HEK293 (cell line): Measurements from ENCODE around the gene AK3.
"Not testable (repeated sequence)": the region's sequence is repeated elsewhere in the genome, so short reads cannot be mapped to it uniquely, and the experiment has no call there.

Experiments used
- CTCF ChIA-PET: fragments of 350-600 bp; formaldehyde crosslinking; extraction: SDS; loops from one replicate; lab custom pipeline; 2021; ENCODE audit warnings: antibody characterized with exemption; lab: Yijun Ruan, JAX
- POLR2A ChIA-PET: fragments of 300-600 bp; formaldehyde crosslinking; extraction: SDS; loops from one replicate; lab custom pipeline; 2020; ENCODE audit warnings: antibody characterized with exemption, inconsistent platforms; lab: Yijun Ruan, JAX
- H3K27ac ChIP-seq: fragments of 200-500 bp; sonication (Bioruptor generic); 2 replicates; pipeline ENCODE4 v1.5.1; 2014; ENCODE audit warnings: low read depth, low read length, control low read depth, inconsistent platforms; ENCODE audit errors: extremely low read depth
- H3K36me3 ChIP-seq, 2 experiments: fragments of 200-500 bp in 1 of 2; sonication (Bioruptor generic) in 1 of 2; 1 replicate in 1 of 2; 2 replicates in 1 of 2; pipeline ENCODE4 v1.5.1; 2014 to 2017; ENCODE audit warnings: inconsistent platforms in 2 of 2, low read length in 2 of 2; ENCODE audit not compliant: control insufficient read depth in 2 of 2, insufficient read depth in 1 of 2
- H3K4me1 ChIP-seq: fragments of 200-500 bp; sonication (Bioruptor generic); 2 replicates; pipeline ENCODE4 v1.5.1; 2014; ENCODE audit warnings: mild to moderate bottlenecking, low read length, inconsistent platforms; ENCODE audit not compliant: control insufficient read depth, insufficient read depth
- H3K4me3 ChIP-seq: 2 replicates; pipeline ENCODE4 v1.5.1; 2011; ENCODE audit warnings: low read depth, mild to moderate bottlenecking, control low read depth, low read length, moderate library complexity
- H3K9me3 ChIP-seq: fragments of 200-500 bp; sonication (Bioruptor generic); 2 replicates; pipeline ENCODE4 v1.5.1; 2014; ENCODE audit warnings: low read depth, low read length, inconsistent platforms; ENCODE audit not compliant: control insufficient read depth, insufficient read depth
- BCL6B ChIP-seq: fragments of 450-650 bp; formaldehyde crosslinking; IDR thresholded peaks from 2 replicates; pipeline ENCODE4 v1.5.1; 2017; ENCODE audit warnings: missing biosample characterization, missing genetic modification characterization
- ZBTB8A ChIP-seq: fragments of 450-650 bp; formaldehyde crosslinking; IDR thresholded peaks from 2 replicates; pipeline ENCODE4 v1.5.1; 2016; ENCODE audit warnings: missing biosample characterization, missing genetic modification characterization
- ZNF146 ChIP-seq: fragments of 450-650 bp; formaldehyde crosslinking; IDR thresholded peaks from 2 replicates; pipeline ENCODE4 v1.5.1; 2016; ENCODE audit warnings: missing biosample characterization, missing genetic modification characterization
- ZNF266 ChIP-seq: fragments of 450-650 bp; formaldehyde crosslinking; IDR thresholded peaks from 2 replicates; pipeline ENCODE4 v1.5.1; 2016; ENCODE audit warnings: missing biosample characterization, missing genetic modification characterization, low read depth
- ZNF354C ChIP-seq: fragments of 450-650 bp; formaldehyde crosslinking; IDR thresholded peaks from 2 replicates; pipeline ENCODE4 v1.5.1; 2016; ENCODE audit warnings: missing biosample characterization, missing genetic modification characterization, low read depth, borderline replicate concordance
- ZNF510 ChIP-seq: fragments of 450-650 bp; formaldehyde crosslinking; IDR thresholded peaks from 2 replicates; pipeline ENCODE4 v1.5.1; 2018; ENCODE audit warnings: mild to moderate bottlenecking, missing genetic modification characterization, missing biosample characterization; ENCODE audit not compliant: insufficient replicate concordance
- ZNF513 ChIP-seq: fragments of 450-650 bp; IDR thresholded peaks from 2 replicates; pipeline ENCODE4 v1.5.1; 2018; ENCODE audit warnings: missing biosample characterization, missing genetic modification characterization
- ZNF561 ChIP-seq: fragments of 450-650 bp; IDR thresholded peaks from 2 replicates; pipeline ENCODE4 v1.5.1; 2018; ENCODE audit warnings: missing biosample characterization, missing genetic modification characterization, borderline replicate concordance
- ZNF580 ChIP-seq: fragments of 450-650 bp; formaldehyde crosslinking; IDR thresholded peaks from 2 replicates; pipeline ENCODE4 v1.5.1; 2016; ENCODE audit warnings: missing biosample characterization, missing genetic modification characterization
- ZNF692 ChIP-seq: fragments of 450-650 bp; formaldehyde crosslinking; IDR thresholded peaks from 2 replicates; pipeline ENCODE4 v1.5.1; 2016; ENCODE audit warnings: missing biosample characterization, missing genetic modification characterization
- ZNF768 ChIP-seq: fragments of 450-650 bp; formaldehyde crosslinking; IDR thresholded peaks from 2 replicates; pipeline ENCODE4 v1.5.1; 2018; ENCODE audit warnings: missing biosample characterization, mild to moderate bottlenecking, missing genetic modification characterization
- ZSCAN18 ChIP-seq: fragments of 450-650 bp; formaldehyde crosslinking; IDR thresholded peaks from 2 replicates; pipeline ENCODE4 v1.5.1; 2016; ENCODE audit warnings: missing biosample characterization, missing genetic modification characterization
- ZSCAN5A ChIP-seq: fragments of 450-650 bp; formaldehyde crosslinking; IDR thresholded peaks from 2 replicates; pipeline ENCODE4 v1.5.1; 2016; ENCODE audit warnings: missing biosample characterization, missing genetic modification characterization

Gene AK3

GRCh38 chr9:4780651-4781050, 39.6 kb upstream of the AK3 start:
- ChIA-PET CTCF (interaction anchor here (0.6 to 1.2 kb wide), 4 partner anchors 13 to 1037 kb away, joined by 4 to 9 read pairs (median 6); no protein-coding TSS in a partner anchor), POLR2A (no interaction called here)
- H3K27ac ChIP-seq: no peak overlapping the region
- H3K4me1 ChIP-seq: no peaks in the 10 kb centered on the region
- H3K9me3 ChIP-seq: no peaks in the 10 kb centered on the region
- no peaks in the 10 kb centered on the region for H3K36me3 ChIP-seq
- TF ChIP-seq ZNF692 (no peak), ZNF561 (tag by site-specific recombination) (no peak), ZNF354C (no peak), ZSCAN18 (no peak), ZNF768 (tag by site-specific recombination) (no peak)
- no peak overlapping the region for H3K4me3 ChIP-seq

GRCh38 chr9:4774958-4775357, 34.0 kb upstream of the AK3 start:
- peak; percentile 73 for TF ChIP-seq ZNF146 (tag by site-specific recombination)
- 0 out of 2 replicates have a peak, but pooled peaks have one; percentile 11 for TF ChIP-seq ZNF580
- POLR2A ChIA-PET, H3K4me3 ChIP-seq, H3K4me1 ChIP-seq, H3K36me3 ChIP-seq, CTCF ChIA-PET, H3K9me3 ChIP-seq, H3K27ac ChIP-seq: not testable (repeated sequence)

GRCh38 chr9:4774209-4774608, 33.2 kb upstream of the AK3 start:
- Histone ChIP-seq H3K9me3 (no peaks in the 10 kb centered on the region), H3K27ac (no peak overlapping the region), H3K4me1 (no peaks in the 10 kb centered on the region), H3K36me3 (no peaks in the 10 kb centered on the region), H3K4me3 (no peak overlapping the region)
- ChIA-PET POLR2A (interaction anchor here (0.7 kb wide), 1 partner anchor 18 kb away, joined by 3 read pairs; the partner anchor contains the start of gene RCL1), CTCF (interaction anchor here (0.6 to 1.1 kb wide), 2 partner anchors 13 to 48 kb away, joined by 3 to 5 read pairs; no protein-coding TSS in a partner anchor)
- TF ChIP-seq ZNF510 (tag by site-specific recombination) (no peak), ZNF266 (no peak), ZBTB8A (tag by site-specific recombination) (no peak), BCL6B (tag by site-specific recombination) (no peak), ZSCAN5A (tag by site-specific recombination) (no peak), ZNF513 (tag by site-specific recombination) (no peak)
